DND-41 (cell line): ENCODE measurements around the gene GLIPR2.

ENCODE experiments used
- ATAC-seq: fragments of 200-7000 bp; cut with Tn5 transposase; 3 replicates; pipeline ENCODE4 v1.9.1; 2021; ENCODE audit warnings: low read depth; ENCODE audit not compliant: insufficient read depth
- DNase-seq: peaks from one replicate; pipeline ENCODE4 v3.0.0-alpha.2; 2020
- H2AFZ ChIP-seq: 2 replicates; pipeline ENCODE4 v1.6.0; 2012; ENCODE audit warnings: low read depth, low read length
- H3K27ac ChIP-seq: 2 replicates; pipeline ENCODE4 v1.5.1; 2012; ENCODE audit warnings: low read length, inconsistent platforms
- H3K27me3 ChIP-seq: fragments of 200-600 bp; sonication (generic); 2 replicates; pipeline ENCODE4 v1.6.0; 2012; ENCODE audit warnings: low read length, mild to moderate bottlenecking, inconsistent platforms; ENCODE audit not compliant: insufficient read depth, poor library complexity
- H3K36me3 ChIP-seq: 2 replicates; pipeline ENCODE4 v1.5.1; 2012; ENCODE audit warnings: low read length, inconsistent platforms; ENCODE audit not compliant: insufficient read depth
- H3K4me1 ChIP-seq: 2 replicates; pipeline ENCODE4 v1.5.1; 2012; ENCODE audit warnings: mild to moderate bottlenecking, low read length; ENCODE audit not compliant: insufficient read depth
- H3K4me2 ChIP-seq: 2 replicates; pipeline ENCODE4 v1.6.0; 2012; ENCODE audit warnings: mild to moderate bottlenecking, moderate library complexity, low read length, inconsistent platforms; ENCODE audit not compliant: insufficient read depth
- H3K4me3 ChIP-seq, 2 experiments: fragments of 200-600 bp in 1 of 2; shearing (Covaris generic) in 1 of 2; 2 replicates each; pipeline ENCODE4 v1.5.1; 2012 to 2016; ENCODE audit warnings: inconsistent platforms in 2 of 2, low read length in 2 of 2, mild to moderate bottlenecking in 2 of 2, low read depth in 1 of 2, moderate library complexity in 1 of 2
- H3K79me2 ChIP-seq: 2 replicates; pipeline ENCODE4 v1.6.0; 2012; ENCODE audit warnings: low read length, inconsistent platforms; ENCODE audit not compliant: insufficient read depth
- H3K9ac ChIP-seq: 2 replicates; pipeline ENCODE4 v1.6.0; 2012; ENCODE audit warnings: low read depth, mild to moderate bottlenecking, inconsistent platforms, low read length, moderate library complexity
- H3K9me3 ChIP-seq: 2 replicates; pipeline ENCODE4 v1.5.1; 2012; ENCODE audit warnings: low read length, moderate library complexity, mild to moderate bottlenecking, inconsistent platforms; ENCODE audit not compliant: insufficient read depth, severe bottlenecking
- H4K20me1 ChIP-seq: 2 replicates; pipeline ENCODE4 v1.6.0; 2012; ENCODE audit warnings: low read length; ENCODE audit not compliant: insufficient read depth
- EZH2 ChIP-seq: IDR thresholded peaks from 3 replicates; pipeline ENCODE4 v1.6.1; 2012; ENCODE audit warnings: borderline replicate concordance, low read depth, mild to moderate bottlenecking, moderate library complexity, low read length, inconsistent platforms; ENCODE audit not compliant: severe bottlenecking
- TF ChIP-seq, protein P1 (sequence below): IDR thresholded peaks from 2 replicates; pipeline ENCODE4 v1.5.1; 2012; ENCODE audit warnings: borderline replicate concordance, low read length, moderate library complexity, mild to moderate bottlenecking; ENCODE audit not compliant: poor library complexity, severe bottlenecking; ENCODE audit errors: extremely low read depth

GLIPR2 gene

DNA sequence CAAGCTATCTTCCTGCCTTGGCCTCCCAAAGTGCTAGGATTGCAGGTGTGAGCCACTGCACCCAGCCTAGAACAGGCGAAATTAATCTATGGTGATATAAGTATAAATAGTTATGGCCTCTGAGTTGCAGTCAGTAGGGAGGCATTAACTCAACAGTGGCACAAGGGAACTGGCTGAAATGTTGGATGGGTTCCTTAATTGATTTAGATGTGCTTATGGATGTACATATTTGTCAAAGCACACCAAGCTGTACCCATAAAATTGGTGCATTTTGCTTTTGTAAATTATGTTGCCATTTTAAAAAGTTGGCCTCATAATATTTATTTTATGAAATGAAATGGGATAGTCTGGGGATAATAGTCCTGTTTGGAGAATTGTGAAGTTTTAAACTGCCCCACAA lies 36.8 kb upstream of the GLIPR2 start:
- ATAC-seq (no peak), DNase-seq (no peak)
- Histone ChIP-seq H3K4me2 (no peak overlapping the region), H3K4me1 (no peaks in the 10 kb centered on the region), H3K4me3 (no peak overlapping the region), H4K20me1 (no peaks in the 10 kb centered on the region), H2AFZ (no peak overlapping the region), H3K27me3 (no peaks in the 10 kb centered on the region), H3K9me3 (no peaks in the 10 kb centered on the region), H3K79me2 (no peaks in the 10 kb centered on the region), H3K27ac (no peak overlapping the region), H3K36me3 (no peaks in the 10 kb centered on the region), H3K9ac (no peak overlapping the region)
- no peak for TF ChIP-seq EZH2
- TF ChIP-seq, protein P1, sequence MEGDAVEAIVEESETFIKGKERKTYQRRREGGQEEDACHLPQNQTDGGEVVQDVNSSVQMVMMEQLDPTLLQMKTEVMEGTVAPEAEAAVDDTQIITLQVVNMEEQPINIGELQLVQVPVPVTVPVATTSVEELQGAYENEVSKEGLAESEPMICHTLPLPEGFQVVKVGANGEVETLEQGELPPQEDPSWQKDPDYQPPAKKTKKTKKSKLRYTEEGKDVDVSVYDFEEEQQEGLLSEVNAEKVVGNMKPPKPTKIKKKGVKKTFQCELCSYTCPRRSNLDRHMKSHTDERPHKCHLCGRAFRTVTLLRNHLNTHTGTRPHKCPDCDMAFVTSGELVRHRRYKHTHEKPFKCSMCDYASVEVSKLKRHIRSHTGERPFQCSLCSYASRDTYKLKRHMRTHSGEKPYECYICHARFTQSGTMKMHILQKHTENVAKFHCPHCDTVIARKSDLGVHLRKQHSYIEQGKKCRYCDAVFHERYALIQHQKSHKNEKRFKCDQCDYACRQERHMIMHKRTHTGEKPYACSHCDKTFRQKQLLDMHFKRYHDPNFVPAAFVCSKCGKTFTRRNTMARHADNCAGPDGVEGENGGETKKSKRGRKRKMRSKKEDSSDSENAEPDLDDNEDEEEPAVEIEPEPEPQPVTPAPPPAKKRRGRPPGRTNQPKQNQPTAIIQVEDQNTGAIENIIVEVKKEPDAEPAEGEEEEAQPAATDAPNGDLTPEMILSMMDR, result no peak

- no peak overlapping the region for H2AFZ ChIP-seq
- no peaks in the 10 kb centered on the region for H4K20me1 ChIP-seq
- ATAC-seq, result no peak
- H3K27ac ChIP-seq, result no peak overlapping the region
- H3K4me3 ChIP-seq, result no peak overlapping the region
- H3K79me2 ChIP-seq, result no peaks in the 10 kb centered on the region
- no peaks in the 10 kb centered on the region for H3K4me1 ChIP-seq
- H3K36me3 ChIP-seq, result no peaks in the 10 kb centered on the region
- no peaks in the 10 kb centered on the region for H3K9me3 ChIP-seq
- no peak for TF ChIP-seq EZH2
- TF ChIP-seq, protein P1, result no peak
- H3K4me2 ChIP-seq, result no peak overlapping the region
- no peak for DNase-seq
- no peak overlapping the region for H3K9ac ChIP-seq
- H3K27me3 ChIP-seq, result no peaks in the 10 kb centered on the region
Measured at GRCh38 chr9:36100532-36100931, 36.0 kb upstream of the GLIPR2 start.

GRCh38 chr9:36101916-36102741 lies 34.4 kb upstream of the GLIPR2 start:
- H3K4me1 ChIP-seq, result no peaks in the 10 kb centered on the region
- H3K9ac ChIP-seq, result no peak overlapping the region
- H2AFZ ChIP-seq, result no peak overlapping the region
- H3K27me3 ChIP-seq, result no peaks in the 10 kb centered on the region
- H3K36me3 ChIP-seq, result no peaks in the 10 kb centered on the region
- no peaks in the 10 kb centered on the region for H3K9me3 ChIP-seq
- no peak overlapping the region for H3K4me3 ChIP-seq
- no peak overlapping the region for H3K4me2 ChIP-seq
- no peak for ATAC-seq
- no peaks in the 10 kb centered on the region for H4K20me1 ChIP-seq
- no peak for DNase-seq
- no peak overlapping the region for H3K27ac ChIP-seq
- H3K79me2 ChIP-seq, result no peaks in the 10 kb centered on the region
- no peak for TF ChIP-seq EZH2
- TF ChIP-seq, protein P1, result no peak
